NOMO-1 treated with DMSO at 0.1 percent for 48 hours (cell line): Measurements from ENCODE around the gene VPS45.
A peak's percentile ranks its signal among the peaks of the same experiment; 100 is the strongest.
"Not testable (repeated sequence)": the region's sequence is repeated elsewhere in the genome, so short reads cannot be mapped to it uniquely, and the experiment has no call there.

Experiments
- DNase-seq: peaks from one replicate; lab custom pipeline; 2025; ENCODE audit not compliant: unreplicated experiment; lab: John Stamatoyannopoulos, UW

VPS45 gene

GRCh38 chr1:150185481-150185880, 117.9 kb downstream of the VPS45 start:
- DNase-seq = no peak

GRCh38 chr1:150186438-150186788, 118.8 kb downstream of the VPS45 start:
- not testable (repeated sequence) for DNase-seq

GRCh38 chr1:150186789-150187559, 119.4 kb downstream of the VPS45 start:
- peak; percentile 89 for DNase-seq

- DNase-seq = no peak
Observed at GRCh38 chr1:150187560-150187931, 120.0 kb downstream of the VPS45 start.

GRCh38 chr1:150192012-150192411, 124.4 kb downstream of the VPS45 start:
- DNase-seq = no peak

GRCh38 chr1:150194381-150195031, 126.9 kb downstream of the VPS45 start:
- DNase-seq = no peak
